IMR-90 (cell line): Measurements from ENCODE around the gene TMEM213. TPM values are rescaled to one million over a fixed set of nuclear protein-coding genes. Genes with fewer than 3 reads are reported as not detected.

Experiments used
- ATAC-seq: fragments of 200-7000 bp; cut with Tn5 transposase; 2 replicates; pipeline ENCODE4 v1.9.1; 2020; ENCODE audit warnings: low read depth, mild to moderate bottlenecking, moderate library complexity
- BruUV-seq: library from RNA; stranded (reverse); fragments of 400-500 nt; replicated peaks from 2 replicates; lab custom pipeline; 2021; lab: Mats Ljungman, UMichigan
- CTCF ChIA-PET: fragments of 300-600 bp; formaldehyde crosslinking; extraction: SDS; loops from one replicate; lab custom pipeline; 2021; ENCODE audit warnings: antibody characterized with exemption; lab: Yijun Ruan, JAX
- POLR2A ChIA-PET: fragments of 300-600 bp; sonication (Branson Sonifier 250); formaldehyde crosslinking; loops from one replicate; lab custom pipeline; 2022; ENCODE audit warnings: antibody characterized with exemption; ENCODE audit not compliant: unreplicated experiment; lab: Charles Lee
- DNase-seq: peaks from one replicate; pipeline ENCODE4 v3.0.0; 2013
- H2AFZ ChIP-seq: replicated peaks from 2 replicates; pipeline ENCODE3; 2013; ENCODE audit warnings: low read length, mild to moderate bottlenecking; ENCODE audit not compliant: poor library complexity
- H2AK5ac ChIP-seq: 2 replicates; pipeline ENCODE4 v1.6.1; 2013; ENCODE audit warnings: low read depth, low read length, inconsistent platforms
- H2AK9ac ChIP-seq: replicated peaks from 2 replicates; pipeline ENCODE3; 2013; ENCODE audit warnings: mild to moderate bottlenecking, low read depth, low read length, moderate library complexity; ENCODE audit not compliant: poor library complexity
- H2BK120ac ChIP-seq: 2 replicates; pipeline ENCODE4 v1.6.1; 2013; ENCODE audit warnings: low read depth, low read length, inconsistent platforms
- H2BK15ac ChIP-seq: 3 replicates; pipeline ENCODE4 v1.6.1; 2013; ENCODE audit warnings: low read depth, low read length, inconsistent platforms
- H2BK20ac ChIP-seq: 2 replicates; pipeline ENCODE4 v1.6.1; 2013; ENCODE audit warnings: low read depth, mild to moderate bottlenecking, inconsistent platforms, low read length, moderate library complexity
- H2BK5ac ChIP-seq: 2 replicates; pipeline ENCODE4 v1.6.1; 2013; ENCODE audit warnings: mild to moderate bottlenecking, low read depth, low read length, inconsistent platforms; ENCODE audit not compliant: poor library complexity, severe bottlenecking
- H3K14ac ChIP-seq: replicated peaks from 2 replicates; pipeline ENCODE4 v1.6.1; 2013; ENCODE audit warnings: low read depth, low read length, inconsistent platforms
- H3K18ac ChIP-seq: 2 replicates; pipeline ENCODE4 v1.6.1; 2013; ENCODE audit warnings: low read depth, low read length, control low read depth
- H3K23ac ChIP-seq: 2 replicates; pipeline ENCODE4 v1.6.1; 2013; ENCODE audit warnings: low read depth, low read length, inconsistent platforms
- H3K27ac ChIP-seq: 2 replicates; pipeline ENCODE4 v1.5.1; 2013; ENCODE audit warnings: mild to moderate bottlenecking, control low read depth, low read length; ENCODE audit not compliant: insufficient read depth
- H3K27me3 ChIP-seq: 2 replicates; pipeline ENCODE4 v1.6.1; 2013; ENCODE audit warnings: low read length; ENCODE audit not compliant: control insufficient read depth, insufficient read depth
- H3K36me3 ChIP-seq: 2 replicates; pipeline ENCODE4 v1.6.1; 2013; ENCODE audit warnings: low read length, mixed read lengths; ENCODE audit not compliant: control insufficient read depth, insufficient read depth
- H3K4ac ChIP-seq: 2 replicates; pipeline ENCODE4 v1.6.1; 2013; ENCODE audit warnings: low read depth, low read length, inconsistent platforms
- H3K4me1 ChIP-seq: 2 replicates; pipeline ENCODE4 v1.6.1; 2013; ENCODE audit warnings: low read length, mixed read lengths; ENCODE audit not compliant: control insufficient read depth, insufficient read depth
- H3K4me2 ChIP-seq: 2 replicates; pipeline ENCODE4 v1.6.1; 2013; ENCODE audit warnings: low read depth, mild to moderate bottlenecking, control low read depth, low read length, moderate library complexity
- H3K4me3 ChIP-seq: 2 replicates; pipeline ENCODE4 v1.5.1; 2013; ENCODE audit warnings: low read depth, mild to moderate bottlenecking, control low read depth, low read length, moderate library complexity; ENCODE audit not compliant: insufficient read depth
- H3K56ac ChIP-seq: 2 replicates; pipeline ENCODE4 v1.6.1; 2013; ENCODE audit warnings: low read length, inconsistent platforms; ENCODE audit not compliant: insufficient read depth; ENCODE audit errors: extremely low read depth
- H3K79me1 ChIP-seq, 2 experiments: 2 replicates each; pipeline ENCODE4 v1.6.1; 2013; ENCODE audit warnings: low read length in 2 of 2, inconsistent platforms in 1 of 2, low read depth in 1 of 2
- H3K9ac ChIP-seq: 2 replicates; pipeline ENCODE4 v1.6.1; 2013; ENCODE audit warnings: low read depth, low read length, control low read depth
- H3K9me1 ChIP-seq: 2 replicates; pipeline ENCODE4 v1.6.1; 2013; ENCODE audit warnings: low read length, inconsistent platforms; ENCODE audit not compliant: insufficient read depth
- H3K9me3 ChIP-seq: 2 replicates; pipeline ENCODE4 v1.6.1; 2013; ENCODE audit warnings: low read length; ENCODE audit not compliant: control insufficient read depth, insufficient read depth
- H4K20me1 ChIP-seq: 2 replicates; pipeline ENCODE4 v1.6.1; 2013; ENCODE audit warnings: low read length, inconsistent platforms; ENCODE audit not compliant: insufficient read depth
- H4K5ac ChIP-seq: 2 replicates; pipeline ENCODE4 v1.6.1; 2013; ENCODE audit warnings: mild to moderate bottlenecking, low read depth, low read length, control low read depth
- H4K8ac ChIP-seq, 2 experiments: 2 replicates each; pipeline ENCODE4 v1.6.1; 2013; ENCODE audit warnings: low read depth in 2 of 2, low read length in 2 of 2, control low read depth in 1 of 2, inconsistent platforms in 1 of 2
- H4K91ac ChIP-seq: 2 replicates; pipeline ENCODE4 v1.6.1; 2013; ENCODE audit warnings: low read depth, low read length, inconsistent platforms; ENCODE audit not compliant: insufficient read depth
- MAZ ChIP-seq: IDR thresholded peaks from 2 replicates; pipeline ENCODE4 v1.6.1; 2012; ENCODE audit warnings: low read depth, mild to moderate bottlenecking, low read length, improper control_type of control experiment, moderate library complexity, borderline replicate concordance
- WGBS, 2 experiments: methylation state at CpG; one replicate each; pipeline versions ENCODE4 v1.1.5 to v1.1.7; 2013; ENCODE audit warnings: missing lambda C conversion rate in 2 of 2; ENCODE audit not compliant: insufficient read length in 1 of 2; ENCODE audit errors: extremely low coverage in 2 of 2; 5-methylcytosine and 5-hydroxymethylcytosine counted together
- dilution Hi-C: fragments of 300-500 bp; cut with HindIII; formaldehyde crosslinking; loops from one replicate; pipeline ENCODE4 v1.14.3; 2018; ENCODE audit warnings: low sequenced_read_pairs; ENCODE audit not compliant: unreplicated experiment
- in situ Hi-C: fragments of 300-500 bp; cut with MboI; formaldehyde crosslinking; loops from 3 replicates; pipeline ENCODE4 v1.14.3; 2019; ENCODE audit warnings: low sequenced_read_pairs, inconsistent platforms, mixed read lengths
- intact Hi-C: fragments of 100-400 bp; cut with micrococcal nuclease; formaldehyde crosslinking; loops from 2 replicates; pipeline ENCODE4 v1.10.0; 2022
- polyA plus RNA-seq, 3 experiments: library from polyadenylated mRNA; depleted of rRNA; stranded (reverse); fragments of >200 nt; gene quantifications; 2 replicates each; pipeline ENCODE4 v1.2.3, GENCODE V29; 2012; ENCODE audit warnings: low replicate concordance in 1 of 3
- total RNA-seq: library from RNA; depleted of rRNA; stranded (reverse); fragments of >200 nt; gene quantifications from 2 replicates; pipeline ENCODE4 v1.2.3, GENCODE V29; 2012
- TF ChIP-seq, protein P1 (sequence below): conservative IDR thresholded peaks from 2 replicates; pipeline ENCODE4 v1.5.1; 2012; ENCODE audit warnings: mild to moderate bottlenecking, low read depth, low read length, improper control_type of control experiment

The TMEM213 gene
- total and polyA plus RNA-seq, 2 of the 4 experiments (the other 2 are of a cell fraction), result not detected

DNA sequence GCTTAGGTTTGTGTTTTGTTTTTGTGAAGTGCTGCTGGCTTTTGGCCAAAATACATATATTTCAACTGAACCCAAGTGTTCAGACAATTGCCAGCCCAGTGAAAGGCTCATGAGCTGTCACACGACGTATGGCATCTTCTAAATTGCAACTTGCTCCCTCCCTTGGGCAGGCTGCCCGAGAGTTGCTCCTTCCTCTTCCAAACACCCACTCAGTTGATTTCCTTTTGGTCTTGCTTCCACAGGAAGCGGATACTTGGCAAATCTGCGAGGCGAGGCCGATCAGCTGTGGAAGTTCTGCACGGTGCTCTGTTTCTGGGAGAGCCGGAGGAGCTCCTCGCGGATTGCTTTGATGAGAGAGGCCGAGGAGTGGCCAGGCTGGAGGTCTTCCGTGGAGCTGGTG, 39.8 kb downstream of the TMEM213 start:
- H2BK5ac ChIP-seq, result no peak overlapping the region
- TF ChIP-seq, protein P1, sequence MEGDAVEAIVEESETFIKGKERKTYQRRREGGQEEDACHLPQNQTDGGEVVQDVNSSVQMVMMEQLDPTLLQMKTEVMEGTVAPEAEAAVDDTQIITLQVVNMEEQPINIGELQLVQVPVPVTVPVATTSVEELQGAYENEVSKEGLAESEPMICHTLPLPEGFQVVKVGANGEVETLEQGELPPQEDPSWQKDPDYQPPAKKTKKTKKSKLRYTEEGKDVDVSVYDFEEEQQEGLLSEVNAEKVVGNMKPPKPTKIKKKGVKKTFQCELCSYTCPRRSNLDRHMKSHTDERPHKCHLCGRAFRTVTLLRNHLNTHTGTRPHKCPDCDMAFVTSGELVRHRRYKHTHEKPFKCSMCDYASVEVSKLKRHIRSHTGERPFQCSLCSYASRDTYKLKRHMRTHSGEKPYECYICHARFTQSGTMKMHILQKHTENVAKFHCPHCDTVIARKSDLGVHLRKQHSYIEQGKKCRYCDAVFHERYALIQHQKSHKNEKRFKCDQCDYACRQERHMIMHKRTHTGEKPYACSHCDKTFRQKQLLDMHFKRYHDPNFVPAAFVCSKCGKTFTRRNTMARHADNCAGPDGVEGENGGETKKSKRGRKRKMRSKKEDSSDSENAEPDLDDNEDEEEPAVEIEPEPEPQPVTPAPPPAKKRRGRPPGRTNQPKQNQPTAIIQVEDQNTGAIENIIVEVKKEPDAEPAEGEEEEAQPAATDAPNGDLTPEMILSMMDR, result no peak
- TF ChIP-seq MAZ, result no peak
- ChIA-PET CTCF (interaction anchor here (0.5 kb wide), 1 partner anchor 724 kb away, joined by 4 read pairs; no protein-coding TSS in a partner anchor), POLR2A (no interaction called here)
- BruUV-seq, result no TSS peak
- H2BK15ac ChIP-seq, result no peak overlapping the region
- peak; percentile 1 for DNase-seq
- H3K9me3 ChIP-seq, result no peaks in the 10 kb centered on the region
- no peaks in the 10 kb centered on the region for H3K27me3 ChIP-seq
- no peaks in the 10 kb centered on the region for H3K36me3 ChIP-seq
- no peak overlapping the region for H3K18ac ChIP-seq
- H2AK5ac ChIP-seq, result no peak overlapping the region
- H4K20me1 ChIP-seq, result no peaks in the 10 kb centered on the region
- peak overlapping the region; percentile 16 for H2AFZ ChIP-seq
- WGBS, 2 experiments, result 25% methylated on average over 3 of the region's 13 CpGs; no CpG with 5 or more reads in 1 of the 2 experiments
- no peak overlapping the region for H3K14ac ChIP-seq
- H3K4me3 ChIP-seq, result no peak overlapping the region
- H3K4me1 ChIP-seq, result 0 out of 2 replicates have a peak, but pooled peaks cover 2% of the 10 kb centered on the region
- H3K4me2 ChIP-seq, result no peak overlapping the region
- in situ Hi-C loops (no loop called here), intact Hi-C loops (no loop called here), dilution Hi-C loops (no loop called here)
- H3K9ac ChIP-seq, result no peak overlapping the region
- 0 out of 2 replicates have a peak, but pooled peaks cover 3% of the 10 kb centered on the region for H3K9me1 ChIP-seq
- H2BK20ac ChIP-seq, result no peak overlapping the region
- no peak for ATAC-seq
- H4K91ac ChIP-seq, result no peak overlapping the region
- H3K23ac ChIP-seq, result no peak overlapping the region
- H3K4ac ChIP-seq, result no peak overlapping the region
- no peak overlapping the region for H3K27ac ChIP-seq
- no peak overlapping the region for H2BK120ac ChIP-seq
- H3K79me1 ChIP-seq, result no peaks in the 10 kb centered on the region
- H4K8ac ChIP-seq, result no peak overlapping the region
- no peak overlapping the region for H3K56ac ChIP-seq
- no peak overlapping the region for H4K5ac ChIP-seq
- no peak overlapping the region for H2AK9ac ChIP-seq
